ENCODE results near the gene FNDC11.
"Not testable (repeated sequence)": the region's sequence is repeated elsewhere in the genome, so short reads cannot be mapped to it uniquely, and the experiment has no call there.

The FNDC11 gene

GRCh38 chr20:63555661-63556381 lies 1.9 kb downstream of the FNDC11 start:
- DNase-seq = no peak

- no peak for DNase-seq
Measured at GRCh38 chr20:63556873-63557478, 3.0 kb downstream of the FNDC11 start.

- no peak for DNase-seq
Measured at GRCh38 chr20:63557481-63557891, 3.5 kb downstream of the FNDC11 start.

GRCh38 chr20:63558804-63559484 lies 5.0 kb downstream of the FNDC11 start:
- no peak for DNase-seq

- not testable (repeated sequence) for DNase-seq
Measured at GRCh38 chr20:63559485-63560332, 5.8 kb downstream of the FNDC11 start.

GRCh38 chr20:63560333-63560805 lies 6.4 kb downstream of the FNDC11 start:
- DNase-seq = no peak

GRCh38 chr20:63560856-63561609 lies 7.1 kb downstream of the FNDC11 start:
- DNase-seq = no peak

GRCh38 chr20:63561624-63562396 lies 7.9 kb downstream of the FNDC11 start:
- no peak for DNase-seq

GRCh38 chr20:63562461-63563224 lies 8.7 kb downstream of the FNDC11 start:
- DNase-seq = no peak

- DNase-seq = no peak
Measured at GRCh38 chr20:63563225-63563935, 9.4 kb downstream of the FNDC11 start.

GRCh38 chr20:63564036-63564810 lies 10.3 kb downstream of the FNDC11 start:
- DNase-seq = no peak

GRCh38 chr20:63565021-63565698 lies 11.2 kb downstream of the FNDC11 start:
- no peak for DNase-seq

- DNase-seq = no peak
Measured at GRCh38 chr20:63565699-63566335, 11.9 kb downstream of the FNDC11 start.

- DNase-seq = no peak
Measured at GRCh38 chr20:63566395-63567135, 12.6 kb downstream of the FNDC11 start.

- DNase-seq = no peak
Measured at GRCh38 chr20:63567136-63567385, 13.1 kb downstream of the FNDC11 start.

- no peak for DNase-seq
Measured at GRCh38 chr20:63567386-63568169, 13.6 kb downstream of the FNDC11 start.

All from NCI-H446 treated with DMSO at 0.1 percent for 48 hours (cell line).